ENCODE results near the gene SPATA32. TPM values are rescaled to one million over a fixed set of nuclear protein-coding genes. Genes with fewer than 3 reads are reported as not detected.

The SPATA32 gene
- total RNA-seq, 1 donor from 2014 or later, result not detected

- H3K4me1 Mint-ChIP-seq (ENCODE audit: unreplicated experiment), result peaks cover 5% of the 10 kb centered on the region
- H3K36me3 Mint-ChIP-seq, result no peaks in the 10 kb centered on the region
- no peaks in the 10 kb centered on the region for H3K9me3 Mint-ChIP-seq
- TF ChIP-seq CTCF (conservative IDR thresholded peaks at IDR 0.05), result no peak
- peaks cover 70% of the 10 kb centered on the region for H3K27me3 Mint-ChIP-seq
- H3K4me3 Mint-ChIP-seq, result peak within 1 kb of the TSS; percentile 77
- no peak for DNase-seq (ENCODE audit: extremely low spot score, unreplicated experiment)
- no peak within 1 kb of the TSS for H3K27ac Mint-ChIP-seq
Observed at GRCh38 chr17:45221081-45222013, 40.5 kb downstream of the SPATA32 start, which contains the start of gene FMNL1. TSS of gene FMNL1 (plus strand) at chr17:45221885. CDS start at chr17:45222125, 240 bp downstream.

- DNase-seq (ENCODE audit: extremely low spot score, unreplicated experiment), result no peak
- Mint-ChIP-seq H3K4me3 (no peak overlapping the region), H3K27me3 (peaks cover 61% of the 10 kb centered on the region), H3K27ac (peak overlapping the region; percentile 41), H3K36me3 (no peaks in the 10 kb centered on the region), H3K9me3 (no peaks in the 10 kb centered on the region), H3K4me1 (ENCODE audit: unreplicated experiment) (peaks cover 5% of the 10 kb centered on the region)
- no peak for TF ChIP-seq CTCF (conservative IDR thresholded peaks at IDR 0.05)
Observed at GRCh38 chr17:45220079-45220478, 41.8 kb downstream of the SPATA32 start.

GRCh38 chr17:45218895-45219661 lies 42.8 kb downstream of the SPATA32 start:
- peak overlapping the region; percentile 78 for H3K4me3 Mint-ChIP-seq
- H3K27ac Mint-ChIP-seq, result no peak overlapping the region
- no peaks in the 10 kb centered on the region for H3K36me3 Mint-ChIP-seq

More at GRCh38 chr17:45218895-45219661, 42.8 kb downstream of the SPATA32 start:
- DNase-seq (ENCODE audit: extremely low spot score, unreplicated experiment), result peak; percentile 91
- peak; percentile 95 for TF ChIP-seq CTCF (conservative IDR thresholded peaks at IDR 0.05)
- Mint-ChIP-seq H3K4me1 (ENCODE audit: unreplicated experiment) (peaks cover 5% of the 10 kb centered on the region), H3K9me3 (no peaks in the 10 kb centered on the region), H3K27me3 (peaks cover 52% of the 10 kb centered on the region)

Other genes starting within 250 kb of the SPATA32 start
- 40.3 and 57.5 TPM in 2 replicates for gene DCAKD, start 210.5 kb downstream of the SPATA32 start, total RNA-seq (ENCODE audit: low replicate concordance)
- gene NMT1, start 200.8 kb downstream of the SPATA32 start, total RNA-seq (ENCODE audit: low replicate concordance), result 97.0 and 98.8 TPM in 2 replicates
- 45.8 and 56.1 TPM in 2 replicates for gene PLCD3, start 129.6 kb downstream of the SPATA32 start, total RNA-seq (ENCODE audit: low replicate concordance)
- 9.8 and 11.5 TPM in 2 replicates for gene ACBD4, start 126.4 kb downstream of the SPATA32 start, total RNA-seq (ENCODE audit: low replicate concordance)
- 27.5 and 34.5 TPM in 2 replicates for gene HEXIM1, start 113.6 kb downstream of the SPATA32 start, total RNA-seq (ENCODE audit: low replicate concordance)
- gene HEXIM2, start 100.2 kb downstream of the SPATA32 start, total RNA-seq (ENCODE audit: low replicate concordance), result 5.3 and 11.5 TPM in 2 replicates
- gene FMNL1, start 40.2 kb downstream of the SPATA32 start, total RNA-seq (ENCODE audit: low replicate concordance), result 1.9 and 6.0 TPM in 2 replicates
- gene MAP3K14, start 54.9 kb upstream of the SPATA32 start, total RNA-seq (ENCODE audit: low replicate concordance), result 10.4 and 11.2 TPM in 2 replicates
- gene ARHGAP27, start 170.8 kb upstream of the SPATA32 start, total RNA-seq (ENCODE audit: low replicate concordance), result 26.8 and 56.2 TPM in 2 replicates
- gene PLEKHM1, start 228.6 kb upstream of the SPATA32 start, total RNA-seq (ENCODE audit: low replicate concordance), result 42.1 and 63.1 TPM in 2 replicates